ENCODE measurements around the gene MAP2K4. TPM values are rescaled to one million over a fixed set of nuclear protein-coding genes. Genes with fewer than 3 reads are reported as not detected.

The MAP2K4 gene
- total RNA-seq, 1 experiment from 2014 or later, result 46.1 TPM

DNA sequence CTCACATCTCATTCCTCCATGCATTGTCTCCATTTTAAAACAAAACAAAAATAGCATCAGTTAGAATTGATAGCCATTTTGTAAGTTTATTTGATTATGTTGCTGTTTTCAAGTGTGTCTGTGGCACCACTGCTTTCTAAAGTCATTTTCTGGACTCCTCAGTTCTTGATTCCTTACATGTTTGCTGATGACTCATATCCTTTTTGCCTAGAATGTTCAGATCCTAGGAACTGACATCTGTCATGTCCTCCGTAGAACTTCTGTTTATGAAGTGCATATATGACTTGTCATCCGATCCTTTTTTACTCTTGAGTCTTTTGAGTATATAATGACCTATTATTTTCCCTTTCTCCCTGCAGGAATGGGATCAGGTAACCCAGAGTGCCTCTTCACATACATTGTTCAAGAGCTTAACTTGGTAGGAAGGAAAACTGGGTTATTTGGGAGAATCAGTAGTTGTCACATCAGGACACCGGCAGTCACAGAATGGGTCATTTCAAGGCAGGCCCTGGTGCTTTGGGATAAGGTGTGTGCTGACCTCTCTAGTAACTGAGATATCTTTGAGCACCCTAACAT is 69.2 kb downstream of the MAP2K4 start:
- Histone ChIP-seq H3K23me2 (ENCODE audit: insufficient read length, low read depth, low read length, poor library complexity, severe bottlenecking) (no peaks in the 10 kb centered on the region), H3K79me1 (ENCODE audit: insufficient read depth, low read depth, low read length, poor library complexity, severe bottlenecking) (no peaks in the 10 kb centered on the region), H3K4me2 (ENCODE audit: insufficient read depth, insufficient read length, low read length) (no peak overlapping the region), H3K9me3 (ENCODE audit: control insufficient read depth, low read depth, low read length) (no peaks in the 10 kb centered on the region), H2BK120ac (ENCODE audit: low read depth, low read length, poor library complexity, severe bottlenecking) (no peak overlapping the region), H3K14ac (ENCODE audit: insufficient read depth, low read length) (no peak overlapping the region), H3K23ac (ENCODE audit: insufficient read length, low read depth, low read length) (no peak overlapping the region), H3T11ph (ENCODE audit: low read length) (no peak overlapping the region), H2BK5ac (ENCODE audit: insufficient read length, low read length) (no peak overlapping the region), H3K27me3 (ENCODE audit: insufficient read depth, low read length) (no peaks in the 10 kb centered on the region), H3K4me1 (ENCODE audit: insufficient read depth, low read length) (no peaks in the 10 kb centered on the region), H4K8ac (replicated peaks; ENCODE audit: insufficient read length, low read depth, low read length) (no peak overlapping the region), H2AFZ (ENCODE audit: low read length) (no peak overlapping the region), H3K4ac (ENCODE audit: low read depth, low read length) (no peak overlapping the region), H2BK12ac (ENCODE audit: insufficient read length, low read depth, low read length) (no peak overlapping the region), H3K79me2 (ENCODE audit: insufficient read depth, low read length) (no peaks in the 10 kb centered on the region), H3K27ac (ENCODE audit: insufficient read length, low read depth, low read length) (no peak overlapping the region), H4K20me1 (ENCODE audit: control insufficient read depth, insufficient read depth, insufficient read length) (no peaks in the 10 kb centered on the region), H2AK5ac (ENCODE audit: insufficient read length, low read length) (no peak overlapping the region), H3K56ac (ENCODE audit: insufficient read length, low read depth, low read length) (no peak overlapping the region), H3K9ac (ENCODE audit: extremely low read depth, insufficient read length, low read length) (no peak overlapping the region), H2BK20ac (ENCODE audit: low read depth, low read length, poor library complexity, severe bottlenecking) (no peak overlapping the region), H4K91ac (ENCODE audit: insufficient read length, low read depth, low read length) (no peak overlapping the region), H4K5ac (ENCODE audit: insufficient read length, low read depth, low read length) (no peak overlapping the region), H2BK15ac (ENCODE audit: low read depth, low read length) (no peak overlapping the region), H3K18ac (ENCODE audit: insufficient read length, low read depth, low read length) (no peak overlapping the region)
- peaks cover 10 to 16% of the 10 kb centered on the region in 2 experiments for H3K4me1 Mint-ChIP-seq
- H3K27me3 Mint-ChIP-seq (ENCODE audit: low read depth), result no peaks in the 10 kb centered on the region
- no peak overlapping the region for H3K4me3 Mint-ChIP-seq
- TF ChIP-seq, protein P1, sequence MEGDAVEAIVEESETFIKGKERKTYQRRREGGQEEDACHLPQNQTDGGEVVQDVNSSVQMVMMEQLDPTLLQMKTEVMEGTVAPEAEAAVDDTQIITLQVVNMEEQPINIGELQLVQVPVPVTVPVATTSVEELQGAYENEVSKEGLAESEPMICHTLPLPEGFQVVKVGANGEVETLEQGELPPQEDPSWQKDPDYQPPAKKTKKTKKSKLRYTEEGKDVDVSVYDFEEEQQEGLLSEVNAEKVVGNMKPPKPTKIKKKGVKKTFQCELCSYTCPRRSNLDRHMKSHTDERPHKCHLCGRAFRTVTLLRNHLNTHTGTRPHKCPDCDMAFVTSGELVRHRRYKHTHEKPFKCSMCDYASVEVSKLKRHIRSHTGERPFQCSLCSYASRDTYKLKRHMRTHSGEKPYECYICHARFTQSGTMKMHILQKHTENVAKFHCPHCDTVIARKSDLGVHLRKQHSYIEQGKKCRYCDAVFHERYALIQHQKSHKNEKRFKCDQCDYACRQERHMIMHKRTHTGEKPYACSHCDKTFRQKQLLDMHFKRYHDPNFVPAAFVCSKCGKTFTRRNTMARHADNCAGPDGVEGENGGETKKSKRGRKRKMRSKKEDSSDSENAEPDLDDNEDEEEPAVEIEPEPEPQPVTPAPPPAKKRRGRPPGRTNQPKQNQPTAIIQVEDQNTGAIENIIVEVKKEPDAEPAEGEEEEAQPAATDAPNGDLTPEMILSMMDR (conservative IDR thresholded peaks at IDR 0.05), result no peak
- WGBS (ENCODE audit: extremely low coverage, insufficient read length, low lambda C conversion rate), result no CpG with 5 or more reads among the region's 3 CpGs
- peaks cover 2 to 9% (median 7%) of the 10 kb centered on the region in 3 experiments; a peak in 4 of 7 replicates for H3K36me3 Mint-ChIP-seq (ENCODE audit: insufficient read depth in 1 of 3, low read depth in 3 of 3)
- no peaks in the 10 kb centered on the region for H3K9me3 Mint-ChIP-seq
- no peak overlapping the region for H3K27ac Mint-ChIP-seq
- DNase-seq, result no peak

All from H9 (cell line).